ENCODE measurements around the gene HAND1.
"Not testable (repeated sequence)": the region's sequence is repeated elsewhere in the genome, so short reads cannot be mapped to it uniquely, and the experiment has no call there.

The HAND1 gene

DNA sequence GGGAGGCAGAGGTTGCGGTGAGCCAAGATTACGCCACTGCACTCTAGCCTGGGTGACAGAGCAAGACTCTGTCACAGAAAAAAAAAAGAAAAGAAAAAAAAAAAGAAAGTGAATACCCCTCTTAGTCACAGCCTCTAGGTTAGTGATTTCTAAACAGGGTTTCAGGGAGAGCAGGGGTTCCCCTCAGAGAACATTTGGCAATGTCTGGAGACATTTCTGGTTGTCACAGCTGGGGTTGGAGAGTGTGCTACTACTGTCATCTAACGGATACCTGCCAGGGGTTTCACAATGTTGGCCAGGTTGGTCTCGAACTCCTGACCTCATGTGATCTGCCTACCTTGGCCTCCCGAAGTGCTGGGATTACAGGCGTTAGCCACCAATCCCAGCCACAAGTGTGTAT, 37.5 kb upstream of the HAND1 start:
- not testable (repeated sequence) for H3K27ac Mint-ChIP-seq, DNase-seq, H3K4me3 Mint-ChIP-seq, H3K36me3 Mint-ChIP-seq, H3K9me3 Mint-ChIP-seq
- Mint-ChIP-seq H3K4me1 (peaks cover 8 to 12% of the 10 kb centered on the region in 2 donors), H3K27me3 (peaks cover 48 to 61% of the 10 kb centered on the region in 2 donors)
- ATAC-seq (replicated peaks): peak; percentile 40 to 73

DNA sequence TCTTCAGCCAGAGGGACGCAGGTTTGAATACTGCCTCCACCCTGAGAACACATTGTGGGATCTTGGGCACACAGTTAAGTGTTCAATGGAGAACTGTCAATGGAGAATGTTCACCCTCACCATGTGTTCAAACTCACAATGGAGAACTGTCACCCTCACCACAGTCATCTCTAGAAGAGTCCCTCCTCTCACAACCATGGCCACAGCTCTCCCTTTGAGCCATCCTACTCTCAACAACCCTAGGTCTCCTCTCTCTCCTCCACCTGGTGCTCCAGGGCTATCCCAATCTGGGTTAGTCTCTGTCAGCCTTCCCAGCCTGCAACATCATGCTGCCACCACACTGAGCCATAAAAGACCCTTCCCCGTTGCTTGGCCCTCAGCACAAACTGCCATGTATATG, 36.3 kb upstream of the HAND1 start:
- Mint-ChIP-seq H3K4me3 (peak overlapping the region in 1 of 2 donors; percentile 3), H3K36me3 (no peaks in the 10 kb centered on the region), H3K4me1 (peaks cover 8 to 12% of the 10 kb centered on the region in 2 donors), H3K9me3 (no peaks in the 10 kb centered on the region), H3K27ac (no peak overlapping the region), H3K27me3 (peaks cover 47 to 58% of the 10 kb centered on the region in 2 donors)
- DNase-seq: no peak
- ATAC-seq (replicated peaks): peak; percentile 40 to 74

DNA sequence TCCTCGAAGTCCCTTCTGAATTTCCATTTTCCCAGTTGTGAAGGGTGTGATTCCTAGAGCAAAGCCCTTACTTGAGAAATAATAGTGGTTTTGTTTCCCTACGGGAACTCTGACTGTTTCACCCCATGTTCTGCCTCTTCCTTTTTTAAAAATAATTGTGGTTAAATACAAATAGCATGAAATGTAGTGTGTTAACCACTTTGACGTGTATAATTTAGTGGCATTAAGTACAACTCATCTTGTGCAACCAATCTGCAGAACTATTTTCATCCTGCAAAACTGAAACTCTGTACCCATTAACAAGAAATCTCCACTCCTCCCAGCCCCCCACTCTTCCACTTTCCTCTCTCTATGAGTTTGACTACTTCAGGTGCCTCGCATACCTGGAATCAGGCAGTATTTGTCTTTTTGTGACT, 35.6 kb upstream of the HAND1 start:
- H3K27ac Mint-ChIP-seq: no peak overlapping the region
- peak; percentile 51 to 62 for ATAC-seq (replicated peaks)
- H3K4me3 Mint-ChIP-seq: peak overlapping the region in 1 of 2 donors; percentile 3
- no peak for DNase-seq
- H3K4me1 Mint-ChIP-seq: peaks cover 8 to 12% of the 10 kb centered on the region in 2 donors
- H3K9me3 Mint-ChIP-seq: no peaks in the 10 kb centered on the region
- H3K27me3 Mint-ChIP-seq: peaks cover 47 to 52% of the 10 kb centered on the region in 2 donors
- no peaks in the 10 kb centered on the region for H3K36me3 Mint-ChIP-seq

DNA sequence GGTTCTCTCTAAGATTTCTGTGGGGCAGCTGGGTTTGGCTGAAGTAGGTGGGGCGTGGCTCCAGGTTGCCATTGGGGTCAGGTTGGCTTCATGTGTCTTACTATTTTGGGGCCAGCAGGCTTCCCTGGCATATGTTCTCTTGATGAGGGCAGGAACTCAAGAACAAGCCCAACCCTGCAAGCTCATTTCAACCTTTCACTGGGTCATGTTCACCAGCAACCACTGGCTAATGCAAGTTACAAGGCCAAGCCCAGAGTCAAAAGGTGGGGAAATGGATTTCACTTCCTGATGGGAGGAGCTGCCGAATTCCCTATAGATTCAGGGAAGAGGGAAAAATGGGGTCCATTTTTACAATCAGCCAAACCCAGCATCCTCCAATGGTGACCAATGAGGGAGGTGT, 34.0 kb upstream of the HAND1 start:
- H3K4me1 Mint-ChIP-seq: peaks cover 8 to 12% of the 10 kb centered on the region in 2 donors
- DNase-seq: no peak
- no peak overlapping the region for H3K27ac Mint-ChIP-seq
- H3K9me3 Mint-ChIP-seq: no peaks in the 10 kb centered on the region
- no peak for ATAC-seq (replicated peaks)
- H3K27me3 Mint-ChIP-seq: peaks cover 47 to 49% of the 10 kb centered on the region in 2 donors
- no peak overlapping the region for H3K4me3 Mint-ChIP-seq
- no peaks in the 10 kb centered on the region for H3K36me3 Mint-ChIP-seq

DNA sequence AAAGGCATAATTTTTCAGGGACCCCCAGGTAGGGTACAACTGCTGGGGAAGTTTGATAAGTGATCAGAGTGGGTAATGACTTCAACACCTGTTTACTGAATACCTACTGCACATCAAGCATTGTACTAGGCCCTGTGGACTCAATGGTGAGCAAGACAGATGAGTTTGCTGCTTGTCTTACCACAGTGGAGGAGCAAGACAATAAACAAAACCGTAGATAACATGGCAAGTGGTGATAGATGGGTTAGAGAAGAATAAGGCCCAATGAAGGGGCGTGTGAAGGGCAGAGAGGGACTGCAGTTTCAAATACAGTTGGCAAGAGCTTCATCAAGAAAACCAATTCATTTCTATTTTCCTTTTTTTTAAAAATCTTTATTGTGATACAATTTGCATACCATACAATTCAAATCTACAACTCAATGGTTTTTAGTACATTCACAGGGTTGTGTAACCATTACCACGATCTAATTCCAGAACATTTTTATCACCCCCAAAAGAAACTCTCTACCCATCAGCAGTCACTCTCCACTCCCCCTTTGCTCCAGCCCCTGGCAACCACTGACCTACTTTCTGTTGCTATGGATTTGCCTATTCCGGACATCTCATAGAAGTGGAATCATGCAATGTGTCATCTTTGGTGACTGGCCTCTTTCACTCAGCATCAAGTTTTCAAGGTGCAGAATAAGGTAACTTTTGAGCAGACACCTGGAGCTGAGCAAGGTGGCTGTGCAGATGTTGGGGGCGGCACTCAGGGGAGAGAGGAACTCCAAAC, 31.9 kb upstream of the HAND1 start:
- no peaks in the 10 kb centered on the region for H3K36me3 Mint-ChIP-seq
- ATAC-seq (replicated peaks) (no peak), DNase-seq (no peak)
- peaks cover 39 to 52% of the 10 kb centered on the region in 2 donors for H3K27me3 Mint-ChIP-seq
- H3K4me1 Mint-ChIP-seq: peaks cover 8 to 12% of the 10 kb centered on the region in 2 donors
- H3K9me3 Mint-ChIP-seq: no peaks in the 10 kb centered on the region
- no peak overlapping the region for H3K27ac Mint-ChIP-seq
- H3K4me3 Mint-ChIP-seq: no peak overlapping the region

DNA sequence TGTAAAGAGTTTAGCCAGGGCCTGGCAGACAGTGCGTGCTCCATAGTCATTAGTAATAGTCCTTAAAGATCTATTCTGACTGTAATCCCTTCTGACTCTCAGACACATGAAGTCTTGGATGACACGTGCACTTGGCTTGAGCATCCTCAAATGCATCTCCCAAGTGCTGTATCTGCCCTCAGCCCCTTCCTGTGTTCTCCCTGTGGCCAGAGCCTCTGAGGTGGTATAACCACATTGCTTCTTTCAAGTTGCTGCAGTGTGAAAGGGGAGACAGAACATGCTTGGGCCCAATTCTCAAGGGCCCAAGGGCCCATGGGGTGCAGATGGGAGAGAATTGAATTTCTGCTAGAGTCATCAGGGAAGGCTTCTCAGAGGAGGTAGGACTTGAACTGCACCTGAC, 30.1 kb upstream of the HAND1 start:
- H3K27me3 Mint-ChIP-seq: peaks cover 22 to 49% of the 10 kb centered on the region in 2 donors

DNA sequence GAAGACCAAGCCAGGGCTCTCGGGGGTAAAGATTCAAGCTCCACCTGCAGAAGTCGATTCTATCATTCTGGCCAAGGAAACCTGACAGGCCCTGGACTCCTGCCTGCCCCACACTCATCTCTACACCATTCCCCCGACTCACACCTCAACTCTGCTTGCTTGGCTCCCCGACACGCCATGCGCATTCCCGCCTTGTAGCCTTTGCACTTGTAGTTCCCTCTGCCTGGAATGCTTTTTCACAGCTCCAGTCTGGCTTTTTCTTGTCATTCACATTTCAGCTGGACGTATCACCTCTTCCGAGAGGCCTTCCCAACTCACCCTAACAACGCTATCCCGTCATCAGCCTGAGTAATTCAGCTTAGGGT, 28.7 kb upstream of the HAND1 start:
- peaks cover 0 to 2% of the 10 kb centered on the region in 2 donors for H3K9me3 Mint-ChIP-seq
- no peak overlapping the region for H3K27ac Mint-ChIP-seq
- ATAC-seq (replicated peaks): no peak
- peaks cover 28 to 53% of the 10 kb centered on the region in 2 donors for H3K27me3 Mint-ChIP-seq
- no peak for DNase-seq
- H3K4me3 Mint-ChIP-seq: no peak overlapping the region
- H3K4me1 Mint-ChIP-seq: peaks cover 4 to 8% of the 10 kb centered on the region in 2 donors
- no peaks in the 10 kb centered on the region for H3K36me3 Mint-ChIP-seq

More for the DNA sequence above, 30.1 kb upstream of the HAND1 start:
- peaks cover 0 to 2% of the 10 kb centered on the region in 2 donors for H3K9me3 Mint-ChIP-seq
- no peaks in the 10 kb centered on the region for H3K36me3 Mint-ChIP-seq
- no peak for ATAC-seq (replicated peaks)
- peaks cover 3 to 8% of the 10 kb centered on the region in 2 donors for H3K4me1 Mint-ChIP-seq
- H3K27ac Mint-ChIP-seq: no peak overlapping the region
- DNase-seq: no peak
- no peak overlapping the region for H3K4me3 Mint-ChIP-seq

DNA sequence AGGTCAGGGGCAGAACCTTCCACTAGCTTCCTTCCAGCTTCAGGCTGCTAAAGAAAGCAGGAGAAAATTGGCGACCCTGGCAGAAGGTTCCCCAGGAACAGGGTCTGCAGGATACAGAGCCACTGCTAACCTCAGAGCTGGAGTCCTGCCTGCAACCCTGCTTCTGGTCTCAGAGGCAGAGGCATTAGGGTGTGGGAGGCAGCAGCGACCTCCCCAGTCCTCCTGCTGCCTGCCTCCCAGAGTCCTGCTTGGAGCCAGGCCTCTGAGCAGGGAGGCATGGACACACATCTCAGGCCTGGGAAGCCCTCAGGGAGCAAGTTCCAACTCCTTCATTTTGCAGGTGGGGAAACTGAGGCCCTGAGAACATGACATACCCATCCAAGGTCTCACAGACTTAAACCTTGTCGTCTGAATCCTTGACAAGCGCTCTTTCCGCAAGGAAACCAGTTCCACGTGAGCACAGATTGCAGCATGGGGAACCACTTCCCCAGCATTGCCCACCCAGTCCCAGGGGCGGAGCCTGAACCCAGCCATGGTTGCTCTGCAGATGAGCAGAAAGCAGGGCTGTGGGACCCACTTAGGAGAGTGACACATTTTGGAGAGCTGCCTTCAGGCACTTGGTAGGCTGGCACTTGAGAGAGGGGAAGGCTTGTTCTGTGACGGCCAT, 28.2 kb upstream of the HAND1 start:
- no peak for DNase-seq
- Mint-ChIP-seq H3K36me3 (no peaks in the 10 kb centered on the region), H3K4me1 (peaks cover 4 to 8% of the 10 kb centered on the region in 2 donors), H3K9me3 (peaks cover 0 to 2% of the 10 kb centered on the region in 2 donors), H3K4me3 (no peak overlapping the region), H3K27ac (no peak overlapping the region), H3K27me3 (peaks cover 29 to 55% of the 10 kb centered on the region in 2 donors)
- no peak for ATAC-seq (replicated peaks)

DNA sequence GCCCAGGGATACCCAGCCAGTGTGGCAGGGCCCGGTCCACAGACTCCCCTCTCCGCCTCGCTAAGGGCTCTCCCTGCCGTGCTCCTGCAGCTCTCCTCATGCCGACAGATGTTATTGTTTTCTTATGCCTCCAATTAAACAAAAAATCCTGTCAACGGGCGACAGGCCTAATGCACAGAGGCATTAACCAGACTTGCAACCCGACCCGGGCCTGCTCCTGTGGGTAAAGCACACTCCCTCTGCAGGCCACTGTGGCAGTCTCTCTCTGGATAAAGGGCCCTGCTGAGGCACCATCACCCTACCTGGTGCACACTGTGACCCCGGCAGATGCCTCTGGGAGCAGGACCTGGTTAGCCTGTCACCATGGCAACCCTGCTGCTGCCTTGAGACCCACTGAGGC, 27.5 kb upstream of the HAND1 start:
- peaks cover 0 to 2% of the 10 kb centered on the region in 2 donors for H3K9me3 Mint-ChIP-seq
- H3K27ac Mint-ChIP-seq: no peak overlapping the region
- no peak for ATAC-seq (replicated peaks)
- peaks cover 28 to 57% of the 10 kb centered on the region in 2 donors for H3K27me3 Mint-ChIP-seq
- H3K36me3 Mint-ChIP-seq: no peaks in the 10 kb centered on the region
- no peak for DNase-seq
- H3K4me3 Mint-ChIP-seq: no peak overlapping the region
- peaks cover 4 to 8% of the 10 kb centered on the region in 2 donors for H3K4me1 Mint-ChIP-seq

DNA sequence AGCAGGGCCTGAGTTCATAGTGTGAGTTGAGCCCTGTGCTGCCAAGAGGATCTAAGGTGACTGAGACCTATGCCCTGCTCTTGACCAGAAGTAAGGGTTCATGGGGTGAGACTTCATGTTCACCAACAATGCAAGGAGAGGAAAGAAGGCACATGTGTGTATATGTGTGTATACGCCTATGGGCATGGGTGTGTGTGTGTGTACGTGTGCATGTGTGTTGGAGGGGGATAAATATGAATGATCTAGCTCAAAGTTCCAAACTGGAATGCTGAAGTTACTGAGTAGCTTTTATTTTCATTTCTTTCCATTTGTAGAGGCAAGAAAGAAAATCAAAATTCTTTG, 25.6 kb upstream of the HAND1 start:
- Mint-ChIP-seq H3K9me3 (peaks cover 0 to 2% of the 10 kb centered on the region in 2 donors), H3K36me3 (no peaks in the 10 kb centered on the region), H3K4me1 (peaks cover 4 to 8% of the 10 kb centered on the region in 2 donors), H3K4me3 (peak overlapping the region in 1 of 2 donors; percentile 33), H3K27me3 (peaks cover 29 to 47% of the 10 kb centered on the region in 2 donors), H3K27ac (no peak overlapping the region)
- no peak for ATAC-seq (replicated peaks)
- DNase-seq: no peak

DNA sequence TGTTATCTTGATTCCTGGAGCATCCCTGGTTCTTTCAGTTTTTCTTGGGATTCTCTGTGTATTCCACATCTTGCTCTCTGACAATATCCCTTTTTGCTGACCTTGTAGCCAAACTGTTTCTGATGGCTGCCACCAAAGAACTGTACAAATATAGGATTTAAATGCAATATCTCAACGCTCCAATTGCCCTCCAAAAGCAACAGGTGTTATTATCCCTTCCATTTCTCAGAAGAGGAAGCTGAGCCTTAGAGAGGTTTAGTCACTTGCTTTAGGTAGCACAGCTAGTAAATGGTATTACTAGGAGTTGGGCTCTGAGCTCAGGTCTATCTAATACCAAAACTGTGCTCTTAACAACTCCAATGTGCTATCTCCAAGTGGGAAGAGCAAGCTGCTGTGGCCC, 24.2 kb upstream of the HAND1 start:
- H3K36me3 Mint-ChIP-seq: no peaks in the 10 kb centered on the region
- H3K9me3 Mint-ChIP-seq: peaks cover 0 to 2% of the 10 kb centered on the region in 2 donors
- peaks cover 4 to 8% of the 10 kb centered on the region in 2 donors for H3K4me1 Mint-ChIP-seq
- ATAC-seq (replicated peaks) (no peak), DNase-seq (no peak)
- no peak overlapping the region for H3K4me3 Mint-ChIP-seq
- peak overlapping the region; percentile 37 for H3K27ac Mint-ChIP-seq
- peaks cover 30 to 48% of the 10 kb centered on the region in 2 donors for H3K27me3 Mint-ChIP-seq

DNA sequence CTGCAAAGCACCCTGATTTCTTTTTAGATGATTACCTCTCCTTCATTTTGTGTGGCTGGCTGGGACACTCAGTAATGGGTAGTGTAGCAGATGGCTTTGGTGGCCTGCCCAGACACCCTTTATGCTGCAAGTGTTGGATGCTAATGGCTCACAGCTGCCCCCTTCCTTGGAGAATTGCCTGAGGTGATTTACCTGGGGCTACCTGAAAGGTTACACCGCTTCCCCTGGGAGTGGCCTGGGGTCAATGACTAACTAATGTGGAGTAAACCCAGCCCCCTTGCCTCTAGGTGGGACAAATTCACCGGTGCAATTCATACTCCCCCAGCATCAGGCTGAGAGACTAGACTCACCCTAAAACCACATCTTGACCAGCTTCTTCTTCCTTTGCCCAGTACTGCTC, 23.5 kb upstream of the HAND1 start:
- H3K9me3 Mint-ChIP-seq: peaks cover 0 to 2% of the 10 kb centered on the region in 2 donors
- no peak for ATAC-seq (replicated peaks)
- DNase-seq: no peak
- H3K4me3 Mint-ChIP-seq: no peak overlapping the region
- H3K4me1 Mint-ChIP-seq: peaks cover 4 to 8% of the 10 kb centered on the region in 2 donors
- H3K27ac Mint-ChIP-seq: no peak overlapping the region
- H3K36me3 Mint-ChIP-seq: no peaks in the 10 kb centered on the region
- H3K27me3 Mint-ChIP-seq: peaks cover 26 to 44% of the 10 kb centered on the region in 2 donors

DNA sequence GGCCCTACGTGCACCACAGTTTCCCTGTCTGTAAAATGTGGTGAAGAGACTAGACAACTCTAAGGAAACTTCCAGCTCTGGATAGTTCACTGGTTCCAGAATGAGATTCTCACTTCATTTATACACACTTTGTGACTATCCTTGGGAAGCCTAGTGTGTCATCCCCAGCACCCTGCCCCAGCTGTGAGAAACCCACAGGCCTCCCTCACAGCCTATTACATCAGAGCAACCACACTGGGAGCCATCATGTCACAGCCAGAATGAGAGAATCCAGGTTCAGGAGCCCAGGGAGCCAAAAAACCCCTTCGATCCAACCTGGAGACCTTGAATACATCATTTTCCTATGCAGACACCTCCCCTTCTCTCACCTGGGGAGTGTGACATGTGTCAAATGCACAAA, 21.0 kb upstream of the HAND1 start:
- peaks cover 32 to 49% of the 10 kb centered on the region in 2 donors for H3K27me3 Mint-ChIP-seq
- no peak for ATAC-seq (replicated peaks)

DNA sequence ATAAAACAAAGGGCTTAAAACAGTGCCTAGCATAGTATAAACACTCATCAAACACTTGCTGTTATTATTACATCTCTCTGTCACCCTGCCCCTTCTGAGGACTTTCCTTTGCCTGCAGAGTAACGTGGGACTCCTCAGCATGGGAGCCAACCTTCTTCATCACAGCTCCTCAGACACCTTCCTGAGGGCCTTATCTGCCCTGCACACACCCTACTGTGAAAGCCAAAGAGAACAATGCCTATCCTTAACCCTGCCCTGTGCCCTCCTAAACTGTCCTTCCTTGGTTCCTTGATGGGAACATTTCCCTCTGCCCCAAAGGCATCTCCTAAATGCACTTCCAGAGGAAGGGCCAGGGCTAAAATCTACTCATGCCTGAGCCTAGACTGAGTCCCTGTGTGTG, 20.6 kb upstream of the HAND1 start:
- Mint-ChIP-seq H3K4me3 (no peak overlapping the region), H3K4me1 (peaks cover 3 to 5% of the 10 kb centered on the region in 2 donors), H3K27me3 (peaks cover 36 to 50% of the 10 kb centered on the region in 2 donors)

More for the DNA sequence above, 21.0 kb upstream of the HAND1 start:
- H3K4me3 Mint-ChIP-seq: no peak overlapping the region
- no peak overlapping the region for H3K27ac Mint-ChIP-seq
- no peaks in the 10 kb centered on the region for H3K36me3 Mint-ChIP-seq
- peaks cover 4 to 8% of the 10 kb centered on the region in 2 donors for H3K4me1 Mint-ChIP-seq
- H3K9me3 Mint-ChIP-seq: peaks cover 0 to 2% of the 10 kb centered on the region in 2 donors
- no peak for DNase-seq

DNA sequence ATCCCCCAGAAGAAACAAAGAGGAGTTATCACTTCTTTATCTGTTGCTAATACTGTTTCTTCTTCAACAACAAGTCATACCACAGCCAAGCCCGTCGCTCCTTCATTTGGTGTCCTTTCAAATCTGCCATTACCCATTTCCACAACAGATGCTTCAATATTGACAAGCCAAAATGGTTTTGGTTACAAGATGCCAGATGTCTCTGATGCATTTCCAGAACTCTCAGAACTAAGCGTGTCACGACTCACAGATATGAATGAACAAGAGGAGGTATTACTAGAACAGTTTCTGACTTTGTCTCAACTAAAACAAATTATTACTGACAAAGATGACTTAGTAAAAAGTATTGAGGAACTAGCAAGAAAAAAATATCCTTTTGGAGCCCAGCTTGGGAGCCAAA, 16.0 kb upstream of the HAND1 start:
- H3K4me1 Mint-ChIP-seq: no peaks in the 10 kb centered on the region
- ATAC-seq (replicated peaks) (no peak), DNase-seq (no peak)
- no peaks in the 10 kb centered on the region for H3K9me3 Mint-ChIP-seq
- peaks cover 47 to 61% of the 10 kb centered on the region in 2 donors for H3K27me3 Mint-ChIP-seq
- H3K36me3 Mint-ChIP-seq: no peaks in the 10 kb centered on the region
- H3K4me3 Mint-ChIP-seq: no peak overlapping the region
- no peak overlapping the region for H3K27ac Mint-ChIP-seq

More for the DNA sequence above, 20.6 kb upstream of the HAND1 start:
- no peak for ATAC-seq (replicated peaks)
- H3K36me3 Mint-ChIP-seq: no peaks in the 10 kb centered on the region
- DNase-seq: no peak
- H3K9me3 Mint-ChIP-seq: peaks cover 0 to under 1% of the 10 kb centered on the region in 2 donors
- no peak overlapping the region for H3K27ac Mint-ChIP-seq

Data from stimulated activated naive B cell treated with anti-CD40 and anti-IgM and Interleukin-4, amounts not matched to agents 10 μg/mL and 1 μg/mL and 100 μg/mL, for 72 hours (primary cell).